Measurements from ENCODE around the gene SMOC1.

Gene SMOC1

DNA sequence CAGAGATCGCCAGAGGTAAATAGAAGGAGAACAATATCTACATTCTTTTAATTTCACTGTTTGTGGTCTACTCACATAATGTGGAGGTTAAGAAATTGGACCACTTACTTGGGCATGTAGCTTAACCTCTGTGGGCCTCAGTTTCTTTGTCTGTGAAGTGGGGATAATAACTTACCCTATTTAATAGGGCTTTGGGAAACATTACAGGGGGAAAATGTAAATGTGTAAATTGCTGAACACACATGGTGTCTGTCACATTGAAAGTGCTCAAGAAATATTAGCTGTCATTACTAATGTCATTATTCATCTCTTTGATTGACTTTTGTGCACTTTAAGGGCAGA lies 169.1 kb downstream of the SMOC1 start:
- Mint-ChIP-seq H3K27ac (no peak overlapping the region), H3K27me3 (peaks cover 14% of the 10 kb centered on the region), H3K4me1 (ENCODE audit: low read depth) (peaks cover 7% of the 10 kb centered on the region), H3K4me3 (no peak overlapping the region), H3K36me3 (ENCODE audit: low read depth) (no peaks in the 10 kb centered on the region), H3K9me3 (no peaks in the 10 kb centered on the region)

DNA sequence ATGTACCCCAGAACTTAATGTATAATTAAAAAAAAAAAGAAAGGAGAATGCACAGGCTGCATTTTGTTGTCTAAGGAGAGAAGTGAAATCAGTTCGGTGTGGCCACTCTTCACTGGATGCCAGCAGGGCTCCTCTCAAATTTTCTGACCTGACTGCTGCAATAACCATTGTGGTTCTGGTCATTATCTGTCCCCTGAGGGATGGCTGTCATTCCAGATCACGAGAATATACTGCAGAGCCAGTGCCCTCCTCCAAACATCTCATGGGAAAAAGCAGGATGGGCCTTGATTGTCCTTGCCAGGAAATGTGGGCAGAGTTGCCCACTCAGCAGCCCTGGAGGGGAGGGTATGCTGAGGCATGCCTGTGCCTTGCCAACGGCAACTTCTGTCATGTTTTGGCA lies 170.4 kb downstream of the SMOC1 start:
- H3K36me3 Mint-ChIP-seq (ENCODE audit: low read depth): no peaks in the 10 kb centered on the region
- peaks cover 7% of the 10 kb centered on the region for H3K4me1 Mint-ChIP-seq (ENCODE audit: low read depth)
- peaks cover 9% of the 10 kb centered on the region for H3K27me3 Mint-ChIP-seq
- H3K4me3 Mint-ChIP-seq: no peak overlapping the region
- no peaks in the 10 kb centered on the region for H3K9me3 Mint-ChIP-seq
- no peak overlapping the region for H3K27ac Mint-ChIP-seq

DNA sequence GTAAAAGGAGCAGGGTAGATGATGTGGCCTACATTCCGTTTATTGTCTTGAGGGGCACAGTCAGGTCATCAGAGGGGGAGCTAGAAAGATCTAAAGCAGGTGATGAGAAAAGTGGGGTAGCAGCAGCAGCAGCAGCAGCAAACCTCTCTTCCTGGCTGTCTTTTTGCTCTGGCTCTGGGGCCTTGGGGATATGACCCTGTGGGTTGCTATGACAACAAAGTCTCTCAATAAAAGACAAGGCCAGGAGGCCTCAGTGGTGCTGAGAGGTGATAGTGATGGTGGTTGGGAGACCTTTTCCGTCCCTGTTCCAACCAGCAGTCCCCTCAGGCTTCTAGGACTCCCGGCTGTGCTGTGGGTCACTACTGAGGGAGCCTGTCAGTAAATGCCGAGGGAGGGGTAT lies 170.9 kb downstream of the SMOC1 start:
- no peak overlapping the region for H3K27ac Mint-ChIP-seq
- H3K9me3 Mint-ChIP-seq: no peaks in the 10 kb centered on the region
- H3K36me3 Mint-ChIP-seq (ENCODE audit: low read depth): no peaks in the 10 kb centered on the region
- H3K4me3 Mint-ChIP-seq: no peak overlapping the region
- H3K4me1 Mint-ChIP-seq (ENCODE audit: low read depth): peaks cover 7% of the 10 kb centered on the region
- H3K27me3 Mint-ChIP-seq: peaks cover 4% of the 10 kb centered on the region

DNA sequence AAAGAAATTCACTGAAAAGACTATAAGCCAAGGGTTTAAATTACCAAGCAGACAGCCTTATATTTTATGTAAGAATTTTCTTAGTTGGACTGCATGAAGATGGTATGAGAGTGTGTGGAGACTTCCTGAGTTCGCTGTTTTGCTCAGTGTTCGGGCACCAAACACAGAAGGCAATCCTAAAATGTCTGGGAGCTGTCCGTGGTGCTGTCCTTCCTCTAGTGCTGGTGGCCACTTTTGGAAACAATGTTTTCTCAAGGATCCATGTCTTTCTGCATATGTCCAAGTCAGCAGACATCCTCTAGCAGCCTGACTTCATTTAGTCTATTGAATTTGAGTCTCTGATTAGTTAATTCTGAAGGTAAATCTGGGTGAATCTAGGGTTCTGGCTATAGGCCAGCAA lies 173.8 kb downstream of the SMOC1 start:
- Mint-ChIP-seq H3K9me3 (no peaks in the 10 kb centered on the region), H3K36me3 (ENCODE audit: low read depth) (no peaks in the 10 kb centered on the region), H3K27ac (no peak overlapping the region), H3K4me1 (ENCODE audit: low read depth) (peaks cover 7% of the 10 kb centered on the region), H3K4me3 (no peak overlapping the region), H3K27me3 (peaks cover 12% of the 10 kb centered on the region)

DNA sequence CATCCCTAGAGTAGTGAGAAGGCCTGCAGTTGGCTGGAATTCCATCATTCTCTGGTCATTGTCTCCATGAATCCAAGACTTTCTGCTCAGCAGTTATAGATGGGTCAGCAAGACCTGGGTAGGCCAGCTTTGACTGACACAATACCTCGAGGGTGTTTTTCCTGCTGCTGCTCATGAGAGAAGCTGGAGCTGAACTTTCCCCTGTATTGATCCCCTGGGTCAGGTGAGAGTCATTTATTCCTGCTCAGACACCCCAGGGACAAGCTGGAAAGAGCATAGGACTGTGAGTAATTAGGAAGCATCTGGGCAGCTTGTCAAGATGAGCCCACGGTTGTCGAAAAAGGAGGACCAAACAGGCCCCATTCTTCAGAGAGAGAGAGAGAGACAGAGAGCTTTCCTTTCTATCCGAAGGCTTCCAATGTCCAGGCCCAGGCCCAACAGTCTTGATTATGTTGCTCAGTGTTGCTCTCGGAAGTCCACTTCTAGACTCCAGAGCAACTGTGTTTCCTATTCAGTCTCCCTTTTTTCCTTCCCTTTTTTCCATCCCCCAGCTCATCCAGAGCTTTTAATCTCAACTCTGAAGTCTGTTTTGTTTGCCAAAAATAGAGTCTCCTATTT lies 178.4 kb downstream of the SMOC1 start:
- Mint-ChIP-seq H3K4me1 (ENCODE audit: low read depth) (peaks cover 2% of the 10 kb centered on the region), H3K36me3 (ENCODE audit: low read depth) (no peaks in the 10 kb centered on the region), H3K9me3 (no peaks in the 10 kb centered on the region), H3K4me3 (no peak overlapping the region), H3K27me3 (peaks cover 24% of the 10 kb centered on the region), H3K27ac (no peak overlapping the region)

DNA sequence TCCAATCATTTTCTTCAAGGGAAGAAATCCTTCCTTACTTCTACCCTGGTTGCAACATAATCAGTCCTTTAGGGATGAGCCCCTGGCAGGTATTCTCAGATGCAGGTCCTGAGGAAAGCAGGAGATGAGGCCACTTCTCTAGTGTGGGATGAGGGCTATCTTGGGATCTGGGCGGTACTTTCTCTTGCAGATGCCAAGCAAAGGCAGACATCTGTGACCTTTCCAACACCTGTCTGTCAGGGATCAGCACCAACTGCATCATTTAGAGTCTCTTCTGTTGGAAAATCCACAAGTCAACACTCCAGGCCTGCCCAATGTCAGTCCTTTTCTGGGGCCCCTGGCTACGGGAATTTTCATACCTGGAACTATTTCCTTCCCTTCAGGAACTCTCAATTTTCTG lies 180.3 kb downstream of the SMOC1 start:
- Mint-ChIP-seq H3K27ac (no peak overlapping the region), H3K4me1 (ENCODE audit: low read depth) (no peaks in the 10 kb centered on the region), H3K4me3 (no peak overlapping the region), H3K27me3 (peaks cover 30% of the 10 kb centered on the region), H3K36me3 (ENCODE audit: low read depth) (no peaks in the 10 kb centered on the region), H3K9me3 (no peaks in the 10 kb centered on the region)

DNA sequence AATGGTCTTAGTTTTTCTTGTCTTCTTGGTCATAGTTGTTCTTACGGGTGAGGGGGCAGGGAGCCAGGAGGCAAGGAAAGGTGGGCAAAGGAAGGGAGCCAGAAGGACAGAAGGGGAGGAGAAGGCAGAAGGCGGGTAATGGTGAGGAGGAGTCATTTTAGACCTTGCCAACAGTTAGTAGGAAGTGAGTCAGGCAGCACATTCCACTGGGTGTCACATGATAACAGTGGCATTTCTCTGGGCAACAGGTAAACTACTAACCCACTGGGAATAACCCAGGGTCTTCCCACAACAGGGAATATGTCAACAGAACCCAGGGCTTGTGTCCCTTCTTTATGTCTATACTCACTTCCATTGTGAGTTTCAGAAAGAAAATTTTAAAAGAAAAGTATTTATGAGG lies 181.9 kb downstream of the SMOC1 start:
- H3K27ac Mint-ChIP-seq: no peak overlapping the region
- H3K4me3 Mint-ChIP-seq: no peak overlapping the region
- no peaks in the 10 kb centered on the region for H3K9me3 Mint-ChIP-seq
- H3K27me3 Mint-ChIP-seq: peaks cover 30% of the 10 kb centered on the region
- no peaks in the 10 kb centered on the region for H3K36me3 Mint-ChIP-seq (ENCODE audit: low read depth)
- H3K4me1 Mint-ChIP-seq (ENCODE audit: low read depth): no peaks in the 10 kb centered on the region

DNA sequence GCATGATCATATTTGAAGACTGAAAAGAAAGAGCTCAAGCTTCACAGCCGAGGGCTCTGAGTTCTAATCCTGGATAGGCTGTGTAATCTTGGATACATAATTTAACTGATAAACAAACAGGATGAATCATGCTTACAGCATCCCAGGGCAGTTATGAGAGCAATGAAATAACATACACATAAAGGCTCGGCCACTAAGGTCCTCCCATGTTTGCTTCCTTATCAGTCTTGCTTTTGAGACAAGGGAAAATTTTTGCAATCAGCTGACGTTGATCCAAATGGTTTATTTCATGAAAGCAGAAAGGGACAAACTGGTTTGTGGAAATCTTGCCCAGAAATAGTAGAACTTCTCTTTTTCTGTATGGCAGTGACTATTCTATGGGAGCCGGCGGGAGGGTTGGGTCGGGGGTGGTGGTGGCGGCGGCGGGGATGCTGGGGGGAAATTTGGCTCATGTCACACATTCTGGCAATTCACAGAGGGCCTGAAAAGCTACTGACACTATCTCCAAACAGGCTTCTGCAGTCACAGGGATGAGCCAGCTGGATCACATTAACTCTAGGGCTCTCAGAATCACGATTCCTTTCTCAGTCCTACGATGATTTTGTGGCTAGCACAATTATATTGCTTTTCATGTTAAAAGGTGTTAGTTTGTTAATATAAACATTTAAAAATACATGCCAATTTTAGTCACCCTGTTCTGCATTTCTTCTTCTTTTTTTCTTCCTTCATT lies 185.1 kb downstream of the SMOC1 start:
- H3K4me1 Mint-ChIP-seq (ENCODE audit: low read depth): no peaks in the 10 kb centered on the region
- H3K27ac Mint-ChIP-seq: no peak overlapping the region
- no peaks in the 10 kb centered on the region for H3K36me3 Mint-ChIP-seq (ENCODE audit: low read depth)
- no peaks in the 10 kb centered on the region for H3K9me3 Mint-ChIP-seq
- H3K27me3 Mint-ChIP-seq: peaks cover 15% of the 10 kb centered on the region
- H3K4me3 Mint-ChIP-seq: no peak overlapping the region

DNA sequence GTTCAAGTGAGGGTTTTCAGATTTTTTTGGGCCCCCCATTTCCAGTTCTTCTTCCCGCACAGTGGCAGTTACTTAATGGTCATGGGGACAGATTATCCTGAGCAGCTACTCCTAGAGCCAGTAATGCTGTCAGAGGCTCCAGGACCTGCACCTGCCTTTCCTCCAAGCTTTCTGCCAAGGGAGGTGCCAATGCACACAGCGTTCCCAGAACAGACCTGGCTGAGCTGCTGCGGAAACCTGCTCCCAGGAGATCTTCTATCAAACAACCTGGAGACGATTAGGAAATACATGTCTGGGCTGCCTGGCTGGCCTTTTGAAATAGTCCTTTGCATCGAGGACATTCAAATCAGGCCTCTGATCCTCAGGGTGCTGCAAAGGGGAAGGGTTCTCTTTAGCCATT lies 188.6 kb downstream of the SMOC1 start:
- H3K4me1 Mint-ChIP-seq (ENCODE audit: low read depth): no peaks in the 10 kb centered on the region
- no peak overlapping the region for H3K4me3 Mint-ChIP-seq
- H3K27ac Mint-ChIP-seq: no peak overlapping the region
- H3K9me3 Mint-ChIP-seq: no peaks in the 10 kb centered on the region
- H3K36me3 Mint-ChIP-seq (ENCODE audit: low read depth): no peaks in the 10 kb centered on the region
- peaks cover 13% of the 10 kb centered on the region for H3K27me3 Mint-ChIP-seq

DNA sequence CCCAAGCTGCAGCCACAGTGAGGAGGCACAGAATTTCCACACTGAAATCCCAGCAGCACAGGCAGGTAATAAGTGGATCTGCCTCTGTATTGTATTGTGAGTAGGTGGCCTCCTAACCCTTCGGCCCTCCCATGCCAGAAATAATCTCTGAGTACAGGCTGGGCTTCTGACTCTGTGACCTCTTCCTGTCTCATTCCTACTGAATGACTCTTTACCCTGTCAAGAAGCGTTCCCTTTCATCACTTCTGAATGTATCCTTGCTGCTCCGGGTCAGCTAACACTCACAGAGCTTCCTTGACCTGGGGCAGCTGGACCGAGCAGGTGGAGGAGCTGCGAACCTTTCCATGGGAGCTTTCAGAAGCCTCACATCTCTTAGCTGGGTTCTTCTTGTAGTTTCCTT lies 190.0 kb downstream of the SMOC1 start:
- Mint-ChIP-seq H3K36me3 (ENCODE audit: low read depth) (no peaks in the 10 kb centered on the region), H3K4me3 (no peak overlapping the region), H3K27ac (no peak overlapping the region), H3K4me1 (ENCODE audit: low read depth) (no peaks in the 10 kb centered on the region), H3K9me3 (no peaks in the 10 kb centered on the region), H3K27me3 (peaks cover 13% of the 10 kb centered on the region)

DNA sequence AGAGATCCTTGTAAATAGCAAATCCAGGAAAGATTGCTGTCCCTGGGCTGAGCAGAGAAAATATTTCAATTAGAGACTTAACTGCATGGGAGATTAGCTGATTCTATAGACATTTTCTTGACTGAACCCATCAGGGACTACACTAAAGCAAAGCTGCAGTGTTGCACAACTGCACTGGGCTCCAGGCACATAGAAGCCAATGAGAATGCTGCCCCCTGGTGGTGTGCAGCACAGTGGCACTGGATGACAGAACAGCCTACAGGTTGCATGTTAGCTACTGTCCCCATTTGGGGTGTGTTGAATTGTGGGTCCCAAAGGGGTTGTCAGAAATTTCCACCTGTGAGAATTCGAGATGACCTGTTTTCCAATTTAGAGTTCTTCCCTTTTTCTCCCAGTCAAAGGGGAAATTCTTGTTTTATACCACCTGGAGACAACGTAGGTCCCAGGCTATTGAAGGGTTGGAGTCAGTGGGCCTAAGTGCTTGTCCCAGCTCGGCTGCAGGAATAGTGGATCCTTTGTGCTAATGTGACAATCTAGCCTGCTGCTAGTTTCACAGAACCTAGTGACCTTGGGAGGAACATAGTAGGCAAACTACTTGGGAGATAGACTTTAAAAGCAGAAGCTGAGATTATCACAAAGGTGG lies 194.8 kb downstream of the SMOC1 start:
- no peaks in the 10 kb centered on the region for H3K9me3 Mint-ChIP-seq
- H3K4me3 Mint-ChIP-seq: no peak overlapping the region
- no peaks in the 10 kb centered on the region for H3K4me1 Mint-ChIP-seq (ENCODE audit: low read depth)
- peaks cover 21% of the 10 kb centered on the region for H3K27me3 Mint-ChIP-seq
- H3K27ac Mint-ChIP-seq: no peak overlapping the region
- no peaks in the 10 kb centered on the region for H3K36me3 Mint-ChIP-seq (ENCODE audit: low read depth)

DNA sequence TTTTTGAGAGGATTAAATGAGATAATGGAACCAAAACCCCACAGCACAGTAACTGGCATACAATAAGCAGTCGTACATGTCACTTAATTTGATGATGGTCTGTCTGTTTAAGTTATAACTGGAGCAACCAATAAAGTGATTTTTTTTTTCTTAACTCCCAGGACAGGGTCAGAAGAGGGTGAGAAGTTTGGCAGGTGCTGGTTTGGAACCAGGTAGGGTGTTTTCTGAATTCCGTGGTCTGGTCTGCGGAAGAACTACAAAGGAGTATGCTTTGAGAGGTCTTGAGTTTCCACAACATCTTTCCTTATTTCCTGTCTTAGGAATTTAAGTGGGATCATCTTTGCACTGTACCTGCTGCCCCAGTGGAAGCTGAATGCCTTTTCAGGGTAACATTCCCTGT lies 197.8 kb downstream of the SMOC1 start:
- H3K4me3 Mint-ChIP-seq: no peak overlapping the region
- H3K27ac Mint-ChIP-seq: no peak overlapping the region
- H3K4me1 Mint-ChIP-seq (ENCODE audit: low read depth): no peaks in the 10 kb centered on the region
- peaks cover 18% of the 10 kb centered on the region for H3K27me3 Mint-ChIP-seq
- no peaks in the 10 kb centered on the region for H3K9me3 Mint-ChIP-seq
- H3K36me3 Mint-ChIP-seq (ENCODE audit: low read depth): no peaks in the 10 kb centered on the region

DNA sequence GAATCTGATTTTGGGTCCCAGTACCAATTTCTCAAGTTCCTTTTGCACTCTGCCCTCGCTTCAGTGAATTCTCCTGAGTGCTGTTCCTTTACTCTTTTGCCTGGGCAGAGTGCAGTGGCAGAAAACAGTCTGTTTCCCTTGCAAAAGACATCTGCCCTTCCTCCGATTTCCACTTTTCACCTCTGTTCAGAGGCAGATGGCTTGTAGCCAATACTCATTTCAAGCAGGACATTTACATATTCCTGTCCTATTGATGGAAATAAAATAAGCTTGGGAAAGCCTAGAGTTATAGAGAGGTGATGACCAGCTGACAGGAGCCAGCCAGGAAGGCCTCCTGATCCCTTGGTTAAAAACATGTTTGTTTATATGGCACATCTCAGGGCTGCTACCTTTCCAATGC lies 198.5 kb downstream of the SMOC1 start:
- no peaks in the 10 kb centered on the region for H3K36me3 Mint-ChIP-seq (ENCODE audit: low read depth)
- H3K9me3 Mint-ChIP-seq: no peaks in the 10 kb centered on the region
- no peak overlapping the region for H3K4me3 Mint-ChIP-seq
- no peak overlapping the region for H3K27ac Mint-ChIP-seq
- peaks cover 23% of the 10 kb centered on the region for H3K27me3 Mint-ChIP-seq
- H3K4me1 Mint-ChIP-seq (ENCODE audit: low read depth): no peaks in the 10 kb centered on the region

DNA sequence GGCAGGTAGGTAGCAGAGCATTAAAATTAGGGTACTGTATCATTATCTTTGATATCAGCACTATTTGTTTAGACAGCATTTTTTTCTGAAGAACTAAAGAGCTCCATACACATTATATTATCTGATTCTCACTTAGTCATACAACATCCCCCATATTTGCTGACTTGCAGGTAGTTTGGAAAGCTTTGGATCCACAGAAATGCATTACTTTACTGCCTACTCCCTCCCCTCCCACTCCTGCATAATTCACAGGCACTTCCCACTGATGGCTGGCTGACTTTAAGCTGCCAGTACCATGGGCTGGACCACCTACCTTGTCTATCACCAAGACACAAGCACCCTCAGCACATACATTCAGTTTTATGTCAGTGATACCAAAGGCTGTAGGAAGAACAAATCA lies 199.1 kb downstream of the SMOC1 start:
- Mint-ChIP-seq H3K27ac (no peak overlapping the region), H3K36me3 (ENCODE audit: low read depth) (no peaks in the 10 kb centered on the region), H3K9me3 (no peaks in the 10 kb centered on the region), H3K4me3 (no peak overlapping the region), H3K27me3 (peaks cover 25% of the 10 kb centered on the region), H3K4me1 (ENCODE audit: low read depth) (no peaks in the 10 kb centered on the region)

DNA sequence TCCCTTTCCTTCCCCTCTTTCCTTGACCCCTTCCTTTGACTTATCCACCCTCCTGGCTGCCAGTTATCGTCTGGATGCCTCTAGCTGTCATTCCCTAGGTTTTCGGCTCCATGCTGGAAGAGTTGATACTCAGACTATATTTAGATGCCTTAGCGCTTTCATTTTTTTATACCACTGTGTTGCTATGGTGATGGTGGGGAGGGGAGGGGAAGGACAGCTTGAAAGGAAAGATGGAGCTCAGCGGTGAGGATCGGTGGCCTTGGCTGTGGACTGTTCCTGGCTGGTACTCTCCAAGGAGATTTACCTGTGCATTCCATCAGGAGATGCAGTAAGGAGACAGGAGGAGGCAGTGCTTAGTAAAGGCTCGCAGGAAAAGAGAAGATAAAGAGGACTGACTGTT lies 200.9 kb downstream of the SMOC1 start:
- Mint-ChIP-seq H3K36me3 (ENCODE audit: low read depth) (no peaks in the 10 kb centered on the region), H3K9me3 (no peaks in the 10 kb centered on the region), H3K4me3 (no peak overlapping the region), H3K27me3 (peaks cover 35% of the 10 kb centered on the region), H3K4me1 (ENCODE audit: low read depth) (no peaks in the 10 kb centered on the region), H3K27ac (no peak overlapping the region)
